ENCODE measurements around the gene ADCY7.

Gene ADCY7

DNA sequence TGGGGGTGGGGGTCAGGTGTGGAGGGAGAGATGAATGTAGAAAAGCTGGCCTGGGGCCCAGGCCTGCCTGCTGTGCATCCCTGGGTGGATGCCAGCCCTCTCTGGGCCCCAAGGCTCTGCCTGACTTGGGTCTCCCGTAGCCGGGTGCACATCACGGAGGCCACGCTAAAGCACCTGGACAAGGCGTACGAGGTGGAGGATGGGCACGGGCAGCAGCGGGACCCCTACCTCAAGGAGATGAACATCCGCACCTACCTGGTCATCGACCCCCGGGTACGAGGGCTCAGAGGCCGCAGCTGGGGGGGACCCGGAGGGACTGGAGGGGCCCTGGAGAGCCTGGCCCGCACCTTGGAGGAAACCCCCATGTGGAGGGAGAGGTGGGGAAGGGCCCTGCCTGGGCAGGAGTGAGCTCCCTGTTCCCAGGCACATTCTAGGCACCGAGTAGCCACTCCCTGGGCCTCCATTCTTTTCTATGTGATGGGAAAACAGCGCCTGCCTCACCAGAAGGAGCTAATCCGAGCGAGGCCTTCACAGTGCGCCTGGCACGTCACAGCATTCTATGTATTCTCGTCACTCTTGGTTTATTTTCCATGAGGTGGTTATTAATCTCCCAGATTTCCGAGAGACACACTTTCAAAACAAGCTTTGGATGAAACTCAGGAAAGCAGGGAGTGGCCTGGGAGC lies 34.7 kb downstream of the ADCY7 start:
- no peak for DNase-seq

DNA sequence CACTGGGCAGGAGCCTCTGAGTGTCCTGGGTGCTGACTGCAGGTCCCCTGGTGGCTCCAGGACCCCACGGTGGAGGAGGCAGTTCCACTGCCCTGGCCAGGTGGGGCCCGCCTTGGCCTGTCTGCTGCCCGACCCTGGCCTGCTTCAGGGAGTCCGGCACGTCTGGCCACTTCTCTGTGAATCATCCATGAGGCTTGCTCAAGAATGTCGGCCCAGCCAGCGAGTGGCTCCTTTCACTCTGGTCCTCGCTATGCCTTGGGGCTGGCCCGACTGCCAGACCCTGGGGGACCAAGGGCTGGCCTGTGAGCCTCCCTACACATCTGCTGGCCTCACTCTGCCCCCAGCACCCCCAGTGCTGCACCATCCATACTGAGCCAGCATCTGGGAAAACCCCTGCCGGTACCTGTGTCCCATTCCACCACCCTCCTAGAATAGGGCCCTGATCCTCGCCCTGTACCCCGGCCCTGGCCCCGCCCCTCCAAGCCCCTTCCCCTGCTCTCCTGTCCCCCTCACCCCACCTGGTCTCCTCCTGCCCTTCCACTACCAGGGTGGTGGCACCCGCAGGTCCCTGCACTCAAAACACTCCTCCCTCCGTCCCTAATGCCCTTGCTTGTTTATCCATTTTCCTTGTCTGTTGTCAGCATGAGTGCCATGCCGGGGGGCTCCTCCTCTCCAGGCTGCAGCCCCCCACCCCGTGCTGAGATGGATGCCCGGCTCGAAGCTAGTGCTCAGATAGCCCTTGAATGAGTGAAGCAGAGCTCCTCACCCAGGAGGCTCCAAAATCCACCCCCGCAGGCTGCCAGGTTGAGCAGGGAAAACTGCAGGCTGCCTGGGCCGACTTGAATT lies 35.5 kb downstream of the ADCY7 start:
- no peak for DNase-seq

DNA sequence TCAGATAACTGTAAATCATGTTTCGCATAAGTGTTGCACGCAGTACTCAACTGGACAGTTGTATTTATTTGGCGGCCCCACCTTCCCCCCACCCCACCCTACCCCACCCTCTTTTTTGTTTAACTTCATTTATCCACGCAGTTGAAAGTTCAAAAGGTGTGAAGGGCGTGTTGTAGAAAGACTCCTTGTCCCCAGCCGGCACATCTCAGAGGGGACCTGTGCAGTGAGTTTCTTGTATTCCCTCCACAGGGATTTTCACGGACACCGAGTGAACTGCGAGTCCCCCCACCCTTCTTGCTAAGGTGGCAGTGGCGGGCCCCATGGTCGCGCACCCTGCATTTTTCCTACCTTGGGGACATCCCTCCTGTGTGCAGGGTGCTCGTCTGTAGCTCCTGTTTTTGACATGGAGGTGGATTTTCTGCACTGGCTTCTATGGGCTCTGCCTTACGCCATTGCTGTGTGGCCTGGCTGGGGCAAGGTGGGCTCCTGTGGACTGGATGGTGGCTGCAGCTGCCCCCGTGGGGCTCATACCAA lies 36.2 kb downstream of the ADCY7 start:
- no peak for DNase-seq

DNA sequence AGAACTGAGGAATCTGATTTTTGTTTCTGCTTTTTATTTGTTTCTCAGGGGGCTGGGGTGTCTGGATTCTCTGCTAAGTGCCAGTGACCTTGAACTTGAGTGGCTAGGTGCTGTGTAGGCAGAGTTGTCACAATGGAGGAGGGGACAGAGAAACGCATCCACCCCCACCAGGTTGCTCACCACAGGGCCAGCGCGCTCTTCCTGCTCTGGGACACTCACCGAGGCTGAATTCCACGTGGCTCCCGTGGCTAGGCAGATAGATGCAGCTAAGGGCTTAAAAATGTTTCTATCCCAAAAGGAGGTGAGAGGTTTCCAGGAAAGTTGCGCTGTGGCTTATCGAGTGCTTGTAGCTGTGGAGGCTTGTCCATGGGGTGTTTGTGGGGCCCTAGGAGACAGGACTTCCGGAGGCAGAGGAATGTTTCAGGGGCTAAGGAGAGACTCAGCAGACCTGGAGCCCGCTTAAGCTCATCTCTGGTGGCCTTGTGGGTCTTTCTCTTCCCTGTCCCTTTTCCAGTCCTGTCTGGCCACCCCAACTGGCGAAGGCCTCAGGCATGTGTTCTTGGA lies 36.8 kb downstream of the ADCY7 start:
- DNase-seq = no peak

DNA sequence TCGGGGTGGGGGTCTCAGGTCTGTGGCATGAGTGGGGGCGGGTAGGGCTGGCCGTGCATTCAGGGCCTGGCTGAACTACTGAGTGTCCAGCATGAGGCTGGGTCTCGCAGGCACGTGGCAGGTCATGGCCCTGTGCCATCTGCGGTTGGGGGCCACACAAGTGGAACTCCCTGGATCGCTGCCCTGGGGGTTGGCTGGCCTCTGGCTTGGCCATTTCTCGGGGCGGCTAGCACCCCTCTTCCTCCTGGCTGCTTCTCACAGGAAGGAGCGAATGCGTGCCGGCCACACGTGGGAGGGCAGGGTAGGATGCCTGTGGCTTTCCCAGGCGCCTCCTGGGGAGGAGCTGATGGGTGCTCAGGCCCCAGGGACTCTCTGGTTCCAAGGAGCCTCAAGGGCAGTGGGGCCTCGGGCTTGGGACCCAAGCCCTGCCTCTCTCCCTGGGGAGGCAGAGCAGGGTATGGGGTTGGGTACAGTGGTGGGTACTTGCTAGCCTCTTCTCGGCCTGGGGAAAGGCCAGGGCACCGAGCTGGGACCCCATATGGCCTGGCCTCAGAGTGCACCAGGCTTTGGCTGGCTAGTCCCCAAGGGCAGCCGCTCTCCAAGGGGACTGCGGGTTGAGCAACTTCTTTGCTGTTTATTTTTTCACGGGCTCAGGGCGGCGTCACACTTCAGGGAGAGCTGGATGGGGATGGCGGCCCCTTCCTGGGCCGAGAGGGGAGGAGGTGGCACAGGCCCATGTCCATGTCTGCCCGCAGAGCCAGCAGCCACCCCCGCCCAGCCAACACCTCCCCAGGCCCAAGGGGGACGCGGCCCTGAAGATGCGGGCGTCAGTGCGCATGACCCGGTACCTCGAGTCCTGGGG lies 37.5 kb downstream of the ADCY7 start:
- no peak for DNase-seq

DNA sequence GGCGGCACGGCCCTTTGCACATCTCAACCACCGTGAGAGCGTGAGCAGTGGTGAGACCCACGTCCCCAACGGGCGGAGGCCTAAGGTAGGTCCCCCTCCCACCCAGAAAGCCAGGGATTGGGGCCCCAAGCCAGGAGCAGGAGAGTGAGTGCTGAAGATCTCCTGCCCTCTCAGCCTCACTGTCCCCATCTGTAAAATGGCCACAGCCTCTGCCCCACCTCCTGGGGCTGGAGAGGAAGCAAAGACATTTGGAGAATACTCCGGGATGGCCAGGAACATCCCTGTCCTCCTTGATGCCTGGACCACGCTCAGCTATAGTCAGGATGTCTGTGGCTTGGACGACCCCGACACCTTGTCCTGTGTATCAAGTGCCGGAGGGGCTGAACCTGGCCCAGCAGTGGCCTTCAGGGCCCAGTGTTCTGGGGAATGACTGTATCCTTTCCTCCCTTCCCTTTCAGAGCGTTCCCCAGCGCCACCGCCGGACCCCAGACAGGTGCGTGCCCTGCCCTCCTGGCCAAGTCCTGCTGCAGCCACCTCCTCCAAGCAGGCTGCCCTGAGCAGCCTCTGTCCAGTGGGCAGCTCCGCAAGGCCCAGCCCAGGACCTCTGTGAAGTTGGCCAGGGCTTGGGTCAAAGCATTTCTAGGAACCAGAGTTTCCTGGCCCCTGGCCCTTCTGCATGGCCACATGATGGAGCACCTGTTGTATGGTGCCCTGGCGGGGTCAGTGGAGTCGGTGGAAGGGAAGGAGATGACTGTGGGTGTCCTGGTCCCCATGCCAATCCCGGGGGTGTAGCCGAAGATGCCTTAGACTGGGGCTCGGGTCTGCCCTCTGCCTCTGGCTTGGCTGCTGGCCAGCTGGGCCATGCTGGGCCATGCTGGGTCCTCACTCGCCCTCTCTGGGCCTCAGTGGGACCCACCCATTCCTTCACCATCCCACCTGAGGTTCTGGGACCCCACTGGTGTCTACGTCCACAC lies 38.4 kb downstream of the ADCY7 start:
- no peak for DNase-seq

DNA sequence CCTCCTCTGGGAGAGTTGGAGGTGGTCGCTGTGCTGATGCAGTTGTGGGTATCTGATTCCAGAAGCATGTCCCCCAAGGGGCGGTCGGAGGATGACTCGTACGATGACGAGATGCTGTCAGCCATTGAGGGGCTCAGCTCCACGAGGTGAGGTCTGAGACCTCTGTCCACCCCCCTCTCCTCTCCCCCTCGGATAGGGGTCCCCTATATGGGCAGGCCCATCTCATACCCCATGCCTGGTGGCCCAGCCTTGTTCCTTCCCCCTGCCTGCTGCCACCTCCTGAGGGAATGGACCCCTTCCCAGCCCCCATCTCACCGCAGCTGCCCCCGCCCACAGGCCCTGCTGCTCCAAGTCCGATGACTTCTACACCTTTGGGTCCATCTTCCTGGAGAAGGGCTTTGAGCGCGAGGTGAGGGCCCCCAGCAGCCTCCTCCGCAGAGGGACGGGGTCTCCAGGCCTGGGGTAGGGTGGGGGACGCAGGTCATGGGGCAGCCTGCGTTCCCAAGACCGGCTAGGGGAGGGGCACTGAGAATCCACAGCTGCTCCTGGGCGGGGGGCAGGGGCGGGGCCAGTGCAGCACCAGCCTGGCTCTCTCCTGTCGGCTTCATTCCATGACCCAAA lies 39.2 kb downstream of the ADCY7 start:
- DNase-seq = no peak

DNA sequence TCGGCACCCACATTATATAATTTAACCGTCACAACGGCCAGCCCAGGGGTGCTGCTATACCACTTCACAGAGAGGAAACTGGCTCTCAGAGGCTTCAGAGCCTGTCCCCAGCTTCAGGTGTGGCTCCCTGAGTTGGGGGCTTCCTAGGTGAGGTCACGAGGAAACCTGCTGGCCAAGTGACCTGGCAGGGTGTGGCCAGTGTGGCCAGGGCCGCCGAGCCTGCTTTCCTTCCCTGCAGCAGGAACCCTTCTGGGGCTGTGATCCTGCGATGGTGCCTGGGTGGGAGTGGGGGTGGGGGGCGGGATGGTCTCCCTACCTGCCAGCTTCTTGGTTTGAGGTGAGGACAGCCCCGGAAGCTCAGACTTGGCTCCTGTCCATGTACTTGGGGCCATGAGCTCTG lies 39.9 kb downstream of the ADCY7 start:
- no peak for DNase-seq

DNA sequence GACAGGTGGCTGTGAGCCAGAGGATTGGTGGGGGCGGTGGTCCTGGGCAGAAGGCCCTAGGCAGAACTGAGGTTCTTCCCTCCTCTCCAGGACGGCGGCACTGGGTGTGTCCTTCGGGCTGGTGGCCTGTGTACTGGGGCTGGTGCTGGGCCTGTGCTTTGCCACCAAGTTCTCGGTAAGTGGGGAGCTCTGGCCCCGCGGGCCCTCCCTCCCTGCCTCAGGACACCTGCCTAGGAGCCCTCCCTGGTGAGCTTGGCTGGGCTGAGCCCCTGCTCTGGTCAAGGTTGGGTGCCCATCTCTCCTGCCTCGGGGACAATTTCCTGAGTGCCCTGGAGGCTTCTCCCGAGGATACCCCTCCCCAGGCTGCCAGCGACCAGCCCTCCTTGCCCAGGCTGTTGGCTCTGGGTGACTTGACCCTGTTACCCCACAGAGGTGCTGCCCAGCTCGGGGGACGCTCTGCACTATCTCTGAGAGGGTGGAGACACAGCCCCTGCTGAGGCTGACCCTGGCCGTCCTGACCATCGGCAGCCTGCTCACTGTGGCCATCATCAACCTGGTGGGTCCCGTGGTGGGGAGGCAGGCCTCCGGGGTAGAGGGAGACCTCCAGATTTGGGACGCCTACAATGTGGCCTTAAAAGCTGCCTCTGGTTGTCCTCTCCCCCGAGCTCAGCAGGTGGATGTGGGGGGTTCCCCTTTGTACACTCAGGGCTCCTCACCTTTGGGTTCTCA lies 42.0 kb downstream of the ADCY7 start:
- no peak for DNase-seq

DNA sequence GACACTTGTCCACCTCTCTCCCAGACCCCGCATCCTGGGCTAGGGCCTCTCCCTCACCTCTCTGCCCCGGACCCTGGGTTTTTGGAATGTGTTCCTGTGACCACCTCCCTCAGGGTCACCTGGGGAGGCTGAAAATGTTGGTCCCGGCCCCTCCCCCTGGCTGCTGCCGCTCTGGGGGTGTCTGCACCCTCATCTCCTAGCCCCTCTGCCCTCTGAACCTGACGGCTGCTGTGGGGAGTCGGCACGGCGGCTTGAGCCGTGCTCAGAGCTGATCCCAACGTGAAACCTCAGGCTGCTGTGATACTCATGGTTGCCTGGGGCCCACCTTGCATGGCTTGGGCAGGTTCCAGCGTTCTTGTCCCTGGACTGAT lies 42.8 kb downstream of the ADCY7 start:
- DNase-seq = no peak

DNA sequence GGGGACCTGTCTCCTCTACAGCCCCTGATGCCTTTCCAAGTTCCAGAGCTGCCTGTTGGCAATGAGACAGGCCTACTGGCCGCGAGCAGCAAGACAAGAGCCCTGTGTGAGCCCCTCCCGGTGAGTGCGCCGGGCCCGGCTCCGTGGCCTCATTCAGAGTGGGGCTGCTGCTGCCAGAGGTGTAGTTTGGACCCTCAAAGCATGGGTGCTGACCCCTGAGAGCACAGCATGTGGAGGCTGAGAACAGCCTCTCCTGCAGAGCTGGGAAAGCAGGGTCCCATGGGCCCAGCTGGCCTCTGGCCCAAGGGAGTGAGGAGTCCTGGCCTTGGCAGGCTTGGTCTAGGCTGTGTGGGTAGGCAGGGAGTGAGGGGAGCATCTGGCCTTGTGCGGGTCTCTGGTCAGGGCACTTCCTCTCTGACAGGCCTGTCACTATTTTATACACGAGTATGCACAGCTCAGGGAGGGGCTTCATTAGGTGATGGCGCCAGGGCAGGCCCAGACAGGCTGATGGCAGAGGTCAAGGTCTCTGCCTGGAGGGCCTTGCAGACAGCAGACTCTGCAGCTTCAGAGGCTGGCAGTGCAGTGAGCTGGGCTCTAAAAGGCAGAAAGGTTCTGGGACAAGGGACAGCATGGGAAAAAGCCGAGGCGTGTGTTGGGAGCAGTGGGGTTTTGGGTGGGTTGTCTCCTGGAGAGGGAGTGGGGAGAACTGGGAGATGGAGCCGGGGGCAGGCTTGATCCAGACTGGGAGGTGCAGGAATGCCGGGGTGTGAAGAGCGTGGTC lies 43.4 kb downstream of the ADCY7 start:
- DNase-seq = no peak

DNA sequence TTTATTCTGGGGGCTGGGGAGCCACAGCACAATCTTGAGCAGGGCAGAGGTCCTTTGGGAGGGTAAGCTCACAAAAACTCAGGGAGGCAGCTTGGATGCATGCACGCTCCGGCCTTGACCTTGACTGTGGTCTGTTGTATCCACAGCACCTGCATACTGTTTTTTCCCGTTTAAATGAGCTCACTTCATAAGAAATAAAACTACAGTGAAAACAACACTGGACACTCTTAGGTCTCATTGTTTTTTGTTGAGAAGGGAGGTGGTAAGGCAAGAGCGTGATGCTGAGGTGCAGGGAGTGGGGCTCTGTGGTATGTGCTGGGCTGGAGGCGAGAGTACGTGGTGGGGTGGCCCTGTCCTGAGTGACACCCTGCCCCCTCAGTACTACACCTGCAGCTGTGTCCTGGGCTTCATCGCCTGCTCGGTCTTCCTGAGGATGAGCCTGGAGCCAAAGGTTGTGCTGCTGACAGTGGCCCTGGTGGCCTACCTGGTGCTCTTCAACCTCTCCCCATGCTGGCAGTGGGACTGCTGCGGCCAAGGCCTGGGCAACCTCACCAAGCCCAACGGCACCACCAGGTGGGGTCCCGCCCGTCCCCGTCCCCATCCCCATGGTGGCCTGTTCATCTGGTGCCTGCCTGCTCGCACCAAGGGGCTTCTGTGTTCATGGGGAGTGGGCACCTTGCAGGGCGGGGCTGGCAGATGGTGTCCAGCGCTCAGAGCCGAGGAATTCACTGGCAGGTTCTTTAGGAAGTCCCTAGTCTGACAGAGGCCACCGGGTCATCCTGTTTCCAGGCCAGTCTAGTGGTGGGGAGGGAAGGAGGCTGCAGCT lies 44.2 kb downstream of the ADCY7 start:
- DNase-seq = no peak

DNA sequence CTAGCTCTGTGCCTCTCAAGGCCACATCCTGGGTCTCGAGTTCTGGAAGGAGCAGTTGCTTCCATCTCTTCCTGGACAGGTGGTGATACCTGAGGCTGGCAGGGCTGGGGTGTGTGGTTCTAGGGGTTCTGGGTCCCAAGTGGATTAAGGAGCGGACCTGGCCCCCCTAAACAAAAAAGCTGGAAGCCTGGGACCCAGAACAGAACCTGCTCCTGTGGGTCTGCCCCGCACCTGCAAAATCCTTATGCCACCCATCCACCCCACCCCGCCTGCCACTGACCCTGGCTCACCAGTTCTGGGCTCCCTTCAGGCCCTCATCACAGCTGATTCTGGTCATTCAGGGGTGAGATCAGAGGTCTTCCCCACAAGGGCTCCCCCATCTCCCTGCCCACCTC lies 44.8 kb downstream of the ADCY7 start:
- no peak for DNase-seq

DNA sequence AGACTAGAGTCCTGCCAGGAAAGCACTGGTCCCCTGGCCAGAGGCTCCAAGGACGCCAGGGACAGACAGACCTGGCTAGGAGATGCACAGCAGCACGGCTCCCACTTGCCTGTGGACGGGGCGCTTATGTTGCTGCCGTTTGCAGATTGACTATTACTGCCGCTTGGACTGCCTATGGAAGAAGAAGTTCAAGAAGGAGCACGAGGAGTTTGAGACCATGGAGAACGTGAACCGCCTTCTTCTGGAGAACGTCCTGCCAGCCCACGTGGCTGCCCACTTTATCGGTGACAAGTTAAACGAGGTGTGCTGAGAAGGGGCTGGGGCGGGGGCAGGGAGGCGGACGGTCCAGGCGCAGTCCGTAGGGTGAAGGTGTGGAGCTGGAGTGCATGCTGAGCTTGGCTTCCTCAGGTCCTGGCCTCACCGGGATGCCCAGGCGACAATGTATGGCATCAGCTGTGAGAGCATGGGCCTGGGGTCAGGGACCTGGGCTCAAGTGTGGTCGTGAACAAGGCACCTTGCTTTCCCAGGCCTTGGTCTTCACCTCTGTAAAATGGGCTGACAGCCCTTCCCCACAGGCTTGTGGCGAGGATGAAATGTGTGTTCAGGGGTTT lies 45.6 kb downstream of the ADCY7 start:
- DNase-seq = no peak

DNA sequence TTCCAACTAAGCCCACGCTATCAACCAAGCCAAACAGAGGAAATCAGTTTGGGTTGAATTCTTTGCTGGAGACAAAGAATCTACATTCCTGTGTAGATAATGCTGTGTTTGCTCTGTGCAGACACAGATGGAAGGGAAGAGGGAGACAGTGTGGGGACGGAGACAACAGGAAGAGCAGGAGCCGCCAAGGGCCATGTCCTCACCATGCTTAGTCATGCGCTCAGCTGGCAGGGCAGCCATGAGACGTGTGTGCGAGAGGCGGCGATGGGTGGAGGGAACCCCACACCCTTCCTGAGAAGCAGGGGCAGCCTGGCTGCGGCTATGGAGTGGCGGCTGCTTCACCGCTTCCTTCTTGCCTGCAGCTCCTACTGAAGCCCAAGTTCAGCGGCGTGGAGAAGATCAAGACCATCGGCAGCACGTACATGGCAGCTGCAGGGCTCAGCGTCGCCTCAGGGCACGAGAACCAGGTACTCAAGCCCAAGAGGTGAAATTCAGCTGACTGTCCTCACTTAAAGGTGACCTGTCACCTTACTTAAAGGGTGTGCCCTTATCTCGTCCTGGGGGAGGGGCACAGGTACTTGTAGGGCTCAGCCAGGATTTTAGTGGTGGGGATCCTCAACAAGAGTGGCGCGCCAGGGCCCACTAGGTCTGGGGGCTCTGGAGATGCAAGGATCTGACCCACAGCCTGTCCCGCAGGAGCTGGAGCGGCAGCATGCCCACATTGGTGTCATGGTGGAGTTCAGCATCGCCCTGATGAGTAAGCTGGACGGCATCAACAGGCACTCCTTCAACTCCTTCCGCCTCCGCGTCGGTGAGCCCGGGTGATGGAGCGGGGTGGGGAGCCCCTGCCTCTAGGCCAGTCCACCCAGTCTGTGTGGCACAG lies 47.5 kb downstream of the ADCY7 start:
- DNase-seq = no peak

DNA sequence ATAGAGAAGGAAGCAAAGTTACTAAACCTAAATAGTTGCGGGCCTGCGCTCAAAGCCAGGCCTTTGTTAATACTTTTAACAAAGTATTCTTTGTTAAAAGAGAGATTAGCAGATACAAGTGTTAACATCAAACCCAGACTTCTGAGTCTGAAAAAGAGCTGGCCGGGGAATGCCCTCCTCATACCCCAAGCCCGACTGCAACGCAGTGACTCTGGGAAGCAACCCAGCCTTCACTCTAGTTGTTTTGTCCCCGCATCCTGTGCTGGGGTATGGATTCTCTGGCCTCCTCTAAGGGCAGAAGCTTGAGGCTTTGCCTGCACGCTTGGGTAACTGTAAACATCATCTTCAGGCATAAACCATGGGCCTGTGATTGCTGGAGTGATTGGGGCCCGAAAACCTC lies 48.3 kb downstream of the ADCY7 start:
- DNase-seq = no peak

DNA sequence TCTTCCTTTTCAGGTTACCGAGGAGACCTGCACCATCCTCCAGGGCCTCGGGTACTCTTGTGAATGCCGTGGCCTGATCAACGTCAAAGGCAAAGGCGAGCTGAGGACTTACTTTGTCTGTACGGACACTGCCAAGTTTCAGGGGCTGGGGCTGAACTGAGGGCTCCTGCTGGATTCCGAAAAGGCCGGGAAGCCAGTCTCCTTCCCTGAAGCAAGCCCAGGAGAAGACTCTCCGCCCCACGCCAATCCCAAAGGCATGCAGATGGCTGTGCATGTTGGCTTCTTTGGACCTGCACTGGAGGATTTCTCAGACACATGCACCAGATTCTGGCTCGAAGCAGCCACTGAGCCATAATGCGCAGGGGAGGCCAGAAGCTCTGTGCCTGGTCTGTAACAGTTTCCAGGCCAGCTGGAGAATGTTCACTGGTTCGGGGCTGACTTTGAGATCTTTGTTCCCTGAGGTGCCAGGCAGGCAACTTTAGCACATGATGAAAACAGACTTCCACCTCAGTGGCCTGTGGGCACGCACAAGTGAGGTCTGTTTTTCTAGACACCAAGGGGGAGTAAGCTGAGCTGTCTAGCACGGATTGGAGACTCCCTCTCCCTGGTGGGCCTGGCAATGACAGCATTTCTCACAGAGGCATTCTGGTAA lies 49.1 kb downstream of the ADCY7 start:
- no peak for DNase-seq

Data from activated T-cell treated with anti-CD3 and anti-CD28 coated beads for 4 hours (primary cell).